Stomach smooth muscle (tissue), 2 donors: ENCODE results near the gene PDCD1.

Source experiments
- H3K27ac ChIP-seq: one replicate; pipeline ENCODE4 v1.7.0; 2013; ENCODE audit warnings: mild to moderate bottlenecking, low read length, inconsistent platforms
- H3K27me3 ChIP-seq, 2 donors: one replicate each; pipeline ENCODE4 v1.7.0; 2013; ENCODE audit warnings: low read length in 2 of 2; ENCODE audit not compliant: insufficient read depth in 2 of 2, control insufficient read depth in 1 of 2
- H3K36me3 ChIP-seq, 2 donors: one replicate each; pipeline ENCODE4 v1.7.0; 2013; ENCODE audit warnings: low read length in 2 of 2; ENCODE audit not compliant: control insufficient read depth in 2 of 2, insufficient read depth in 2 of 2
- H3K4me1 ChIP-seq: one replicate; pipeline ENCODE4 v1.7.0; 2013; ENCODE audit warnings: low read length; ENCODE audit not compliant: control insufficient read depth, insufficient read depth
- H3K4me3 ChIP-seq, 2 donors: one replicate each; pipeline ENCODE4 v1.7.0; 2013; ENCODE audit warnings: low read length in 2 of 2
- H3K9ac ChIP-seq, 2 donors: one replicate each; pipeline ENCODE4 v1.7.0; 2013; ENCODE audit warnings: low read length in 2 of 2, mild to moderate bottlenecking in 1 of 2
- H3K9me3 ChIP-seq, 2 donors: one replicate each; pipeline ENCODE4 v1.7.0; 2013; ENCODE audit warnings: low read length in 2 of 2; ENCODE audit not compliant: control insufficient read depth in 2 of 2
- donor health status: healthy.
- donor health status: Pancreatic carcinoma.

The PDCD1 gene

DNA sequence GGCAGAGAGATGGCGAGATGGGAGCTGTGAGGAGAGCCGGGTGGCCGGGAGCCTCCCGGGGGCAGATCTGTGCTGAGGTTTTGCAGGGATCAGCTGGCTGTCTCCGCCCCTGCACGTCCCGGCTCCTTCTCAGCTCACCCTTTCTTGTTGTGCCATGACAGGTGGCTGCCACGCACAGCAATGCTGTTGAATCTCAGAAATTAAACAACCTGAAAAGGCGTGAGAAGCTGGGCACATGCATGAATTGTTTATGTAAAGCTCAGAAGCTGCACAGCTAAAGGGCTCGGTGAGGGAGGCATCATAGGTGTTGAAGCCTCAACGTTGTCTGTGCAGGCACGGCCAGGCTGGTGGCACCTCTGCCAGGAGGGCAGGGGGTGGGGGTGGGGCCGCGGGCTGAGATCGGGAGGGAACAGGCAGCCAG lies 10.0 kb upstream of the PDCD1 start:
- H3K27ac ChIP-seq = no peak overlapping the region
- peaks cover 9% of the 10 kb centered on the region for H3K4me1 ChIP-seq
- no peak overlapping the region for H3K4me3 ChIP-seq
- no peak overlapping the region for H3K9ac ChIP-seq
- peaks cover 25 to 42% of the 10 kb centered on the region in 2 donors for H3K27me3 ChIP-seq
- no peaks in the 10 kb centered on the region for H3K36me3 ChIP-seq
- H3K9me3 ChIP-seq = no peaks in the 10 kb centered on the region

DNA sequence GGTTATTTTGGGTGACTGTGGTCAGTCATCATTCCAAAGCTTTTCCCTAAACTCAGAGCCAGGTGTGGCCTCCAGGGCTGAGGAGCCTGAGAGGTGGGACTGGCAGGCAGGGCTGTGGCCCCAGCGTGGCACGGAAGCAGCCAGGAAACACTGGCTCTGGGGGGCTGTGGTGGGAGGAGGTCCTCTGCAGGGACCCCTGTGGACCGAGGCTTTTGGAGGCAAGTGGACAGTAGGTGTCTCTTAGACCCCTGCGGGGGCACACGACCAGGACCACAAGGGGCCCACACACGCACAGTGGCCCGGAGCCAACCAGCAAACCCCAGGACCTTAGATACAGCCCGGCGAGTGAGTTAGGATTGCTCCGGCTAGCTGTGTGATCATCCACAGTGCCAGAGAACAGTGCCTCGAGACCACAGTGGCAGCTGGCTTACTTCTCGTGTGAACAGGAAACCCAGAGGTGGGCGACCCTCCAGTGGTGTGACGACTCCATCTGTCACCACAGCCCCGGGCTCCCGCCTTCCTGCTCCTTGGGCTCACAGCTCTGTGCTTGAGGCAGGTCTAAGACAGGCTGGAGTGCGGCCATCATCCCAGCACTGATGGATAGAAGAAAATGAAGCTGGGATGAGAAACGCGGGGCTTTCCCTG lies 9.2 kb upstream of the PDCD1 start:
- no peak overlapping the region for H3K9ac ChIP-seq
- H3K27ac ChIP-seq = no peak overlapping the region

DNA sequence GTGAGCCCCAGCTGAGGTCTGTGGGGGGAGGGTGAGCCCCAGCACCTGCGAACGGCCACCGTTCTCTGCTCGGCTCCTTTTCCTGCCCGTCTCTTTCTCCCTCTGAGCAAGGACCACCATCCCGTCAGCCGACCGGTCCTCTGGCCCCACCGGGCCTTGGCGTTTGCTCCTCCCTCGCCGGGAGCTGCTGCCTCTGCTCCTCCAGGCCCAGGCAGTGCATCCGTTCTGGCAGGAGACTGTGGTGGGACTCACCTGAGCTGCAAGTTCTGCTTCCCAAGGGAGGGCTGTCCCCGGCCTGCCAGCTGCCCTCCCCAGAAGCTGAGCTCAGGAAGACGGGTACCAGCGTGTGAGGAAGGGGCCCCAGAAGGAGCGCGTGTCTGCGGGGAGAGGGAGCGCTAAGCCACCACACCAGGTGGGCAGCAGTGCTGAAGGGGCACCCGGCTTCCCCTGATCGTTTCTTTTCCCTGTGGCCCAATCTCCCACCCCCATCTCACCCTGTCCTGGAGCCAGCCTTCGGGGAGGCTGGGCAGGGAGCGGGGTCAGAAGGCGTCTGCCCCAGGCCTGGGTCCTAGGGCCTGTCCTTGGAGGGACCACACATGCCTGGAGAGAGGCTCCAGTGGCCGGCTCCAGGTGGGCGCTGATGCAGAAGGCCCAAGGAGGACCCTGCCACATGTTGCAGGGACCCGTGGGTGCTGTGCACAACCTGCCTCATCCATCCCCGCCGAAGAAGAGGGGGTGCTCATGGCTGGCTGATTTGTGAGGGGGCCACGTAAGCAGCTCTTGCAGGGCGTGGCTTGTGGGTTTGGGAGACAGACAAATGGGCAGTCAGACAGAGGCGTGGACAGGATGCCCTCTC lies 8.3 kb upstream of the PDCD1 start:
- no peaks in the 10 kb centered on the region for H3K36me3 ChIP-seq
- H3K9me3 ChIP-seq = no peaks in the 10 kb centered on the region
- no peak overlapping the region for H3K27ac ChIP-seq
- H3K27me3 ChIP-seq = peaks cover 38 to 49% of the 10 kb centered on the region in 2 donors
- H3K4me1 ChIP-seq = peaks cover 13% of the 10 kb centered on the region
- no peak overlapping the region for H3K9ac ChIP-seq
- H3K4me3 ChIP-seq = no peak overlapping the region

More for the DNA sequence above, 9.2 kb upstream of the PDCD1 start:
- H3K9me3 ChIP-seq = no peaks in the 10 kb centered on the region
- peaks cover 33 to 48% of the 10 kb centered on the region in 2 donors for H3K27me3 ChIP-seq
- H3K4me3 ChIP-seq = no peak overlapping the region
- peaks cover 13% of the 10 kb centered on the region for H3K4me1 ChIP-seq
- H3K36me3 ChIP-seq = no peaks in the 10 kb centered on the region

DNA sequence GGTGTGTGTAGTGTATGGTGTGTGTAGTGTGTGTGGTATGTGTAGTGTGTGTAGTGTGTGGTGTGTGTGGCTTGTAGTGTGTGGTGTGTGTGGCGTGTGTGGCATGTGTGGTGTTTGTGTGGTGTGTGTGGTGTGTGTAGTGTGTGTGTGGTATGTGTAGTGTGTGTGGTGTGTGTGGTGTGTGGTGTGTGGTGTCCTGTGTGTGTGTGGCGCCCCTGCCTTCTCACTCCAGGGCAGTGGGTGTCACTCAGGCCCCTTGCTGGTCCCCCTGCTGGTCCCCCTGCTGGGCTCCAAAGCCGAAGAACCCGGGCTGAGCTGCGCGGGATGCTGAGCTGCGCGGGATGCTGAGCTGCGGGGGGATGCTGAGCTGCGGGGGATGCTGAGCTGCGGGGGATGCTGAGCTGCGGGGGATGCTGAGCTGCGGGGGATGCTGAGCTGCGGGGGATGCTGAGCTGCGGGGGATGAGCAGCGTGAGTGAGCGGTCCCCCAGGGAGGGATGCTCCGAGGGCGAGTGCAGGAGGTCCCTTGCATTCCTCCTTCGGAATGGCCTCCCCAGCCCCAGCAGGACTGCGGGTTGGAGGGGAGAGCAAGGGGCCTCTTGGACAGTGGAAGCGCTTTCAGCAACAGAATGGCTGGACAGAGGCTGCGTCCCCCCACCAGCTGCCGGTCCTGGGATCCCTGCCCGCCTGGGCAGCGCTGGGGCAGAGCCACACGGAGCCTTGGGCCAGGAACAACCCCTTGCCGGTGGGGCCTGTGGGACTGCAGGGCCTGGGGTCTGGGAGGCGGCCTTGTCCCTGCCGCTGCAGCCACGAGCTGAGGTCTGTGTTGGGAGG lies 7.5 kb upstream of the PDCD1 start:
- H3K27ac ChIP-seq = no peak overlapping the region
- peaks cover 13% of the 10 kb centered on the region for H3K4me1 ChIP-seq
- no peak overlapping the region for H3K4me3 ChIP-seq
- H3K9ac ChIP-seq = no peak overlapping the region
- H3K9me3 ChIP-seq = no peaks in the 10 kb centered on the region
- peaks cover 40 to 55% of the 10 kb centered on the region in 2 donors for H3K27me3 ChIP-seq
- H3K36me3 ChIP-seq = no peaks in the 10 kb centered on the region

DNA sequence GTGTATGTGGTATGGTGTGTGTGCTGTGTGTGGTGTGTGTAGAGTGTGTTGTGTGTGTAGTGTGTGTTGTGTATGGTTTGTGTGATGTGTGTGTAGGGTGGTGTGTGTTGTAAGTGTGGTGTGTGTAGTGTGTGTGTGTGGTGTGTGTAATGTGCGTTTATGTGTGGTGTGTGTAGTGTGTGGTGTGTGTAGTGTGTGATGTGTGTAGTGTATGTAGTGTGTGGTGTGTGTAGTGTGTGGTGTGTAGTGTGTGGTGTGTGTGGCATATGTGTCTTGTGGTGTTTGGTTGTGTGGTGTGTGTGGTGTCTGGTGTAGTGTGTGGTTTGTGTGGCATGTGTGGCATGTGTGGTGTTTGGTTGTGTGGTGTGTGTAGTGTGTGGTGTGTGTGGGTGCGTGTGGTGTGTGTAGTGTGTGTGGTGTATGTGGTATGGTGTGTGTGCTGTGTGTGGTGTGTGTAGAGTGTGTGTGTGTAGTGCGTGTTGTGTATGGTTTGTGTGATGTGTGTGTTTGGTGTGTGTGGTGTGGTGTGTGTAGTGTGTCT lies 6.8 kb upstream of the PDCD1 start:
- H3K4me3 ChIP-seq = no peak overlapping the region
- H3K4me1 ChIP-seq = peaks cover 16% of the 10 kb centered on the region
- no peaks in the 10 kb centered on the region for H3K36me3 ChIP-seq
- H3K9me3 ChIP-seq = no peaks in the 10 kb centered on the region
- no peak overlapping the region for H3K27ac ChIP-seq
- peaks cover 40 to 58% of the 10 kb centered on the region in 2 donors for H3K27me3 ChIP-seq
- no peak overlapping the region for H3K9ac ChIP-seq

DNA sequence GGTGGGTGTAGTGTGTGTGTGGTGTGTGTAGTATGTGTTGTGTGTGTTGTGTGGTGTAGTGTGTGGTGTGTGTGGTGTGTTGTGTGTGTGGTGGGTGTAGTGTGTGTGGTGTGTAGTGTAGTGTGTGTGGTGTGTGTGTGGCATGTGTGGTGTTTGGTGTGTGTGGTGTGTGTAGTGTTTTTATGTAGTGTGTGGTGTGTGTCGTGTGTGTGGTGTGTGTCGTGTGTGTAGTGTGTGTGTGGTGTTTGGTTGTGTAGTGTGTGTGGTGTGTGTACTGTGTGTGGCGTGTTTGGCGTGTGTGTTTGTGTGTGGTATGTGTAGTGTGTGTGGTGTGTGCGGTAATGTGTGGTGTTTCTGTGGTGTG lies 6.1 kb upstream of the PDCD1 start:
- Histone ChIP-seq H3K27me3 (peaks cover 40 to 61% of the 10 kb centered on the region in 2 donors), H3K36me3 (no peaks in the 10 kb centered on the region), H3K4me3 (no peak overlapping the region), H3K27ac (no peak overlapping the region), H3K4me1 (peaks cover 22% of the 10 kb centered on the region), H3K9me3 (no peaks in the 10 kb centered on the region), H3K9ac (no peak overlapping the region)

DNA sequence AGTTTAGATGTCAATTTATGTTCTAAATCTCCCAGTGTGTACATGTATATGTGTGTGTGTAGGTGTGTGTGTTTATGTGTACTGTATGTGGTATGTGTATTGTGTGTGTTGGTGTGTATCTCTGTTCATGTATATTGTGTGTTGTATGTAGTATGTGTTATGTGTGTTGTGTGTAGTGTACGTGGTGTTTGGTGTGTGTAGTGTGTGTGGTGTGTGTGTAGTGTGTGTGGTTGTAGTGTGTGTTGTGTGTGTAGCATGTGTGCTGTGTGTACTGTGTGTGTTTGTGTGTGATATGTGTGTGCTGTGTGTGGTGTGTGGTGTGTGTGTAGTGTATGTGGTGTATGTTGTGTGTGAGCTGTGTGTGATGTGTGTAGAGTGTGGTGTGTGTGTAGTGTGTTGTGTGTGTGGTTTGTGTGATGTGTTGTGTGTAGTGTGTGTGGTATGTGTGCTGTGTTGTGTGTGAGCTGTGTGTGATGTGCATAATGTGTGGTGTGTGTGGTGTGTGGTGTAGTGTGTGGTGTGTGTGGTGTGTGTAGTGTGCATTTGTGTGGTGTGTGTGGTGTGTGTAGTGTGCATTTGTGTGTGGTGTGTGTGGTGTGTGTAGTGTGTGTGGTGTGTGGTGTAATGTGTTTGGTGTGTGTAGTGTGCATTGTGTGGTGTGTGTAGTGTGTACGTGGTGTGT lies 5.6 kb upstream of the PDCD1 start:
- Histone ChIP-seq H3K9ac (no peak overlapping the region), H3K27me3 (peaks cover 39 to 63% of the 10 kb centered on the region in 2 donors), H3K4me1 (peaks cover 22% of the 10 kb centered on the region), H3K4me3 (no peak overlapping the region), H3K36me3 (no peaks in the 10 kb centered on the region), H3K9me3 (no peaks in the 10 kb centered on the region), H3K27ac (no peak overlapping the region)

DNA sequence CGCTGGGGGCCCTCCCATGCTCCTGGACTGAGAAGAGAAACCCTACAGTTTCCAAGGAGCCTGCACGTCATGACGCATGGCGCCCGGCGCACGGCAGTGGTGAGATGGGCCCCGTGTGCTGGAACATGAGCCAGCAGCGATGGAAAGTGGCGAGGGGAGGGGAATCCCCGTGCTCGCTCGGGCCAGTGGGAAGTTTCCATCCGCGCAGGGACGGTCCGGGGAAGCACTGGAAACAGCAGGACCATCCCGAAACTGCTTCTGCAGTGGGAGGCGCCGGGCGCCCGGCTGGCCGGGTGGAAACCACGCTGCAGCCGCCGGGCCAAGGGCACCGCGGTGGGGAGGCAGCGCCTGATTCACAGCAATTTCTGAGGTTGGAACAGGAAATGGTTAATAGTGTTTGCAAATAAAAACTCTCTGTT lies 4.9 kb upstream of the PDCD1 start:
- no peak overlapping the region for H3K4me3 ChIP-seq
- H3K27ac ChIP-seq = no peak overlapping the region
- no peak overlapping the region for H3K9ac ChIP-seq
- H3K36me3 ChIP-seq = no peaks in the 10 kb centered on the region
- H3K9me3 ChIP-seq = no peaks in the 10 kb centered on the region
- peaks cover 20% of the 10 kb centered on the region for H3K4me1 ChIP-seq
- H3K27me3 ChIP-seq = peaks cover 41 to 62% of the 10 kb centered on the region in 2 donors

DNA sequence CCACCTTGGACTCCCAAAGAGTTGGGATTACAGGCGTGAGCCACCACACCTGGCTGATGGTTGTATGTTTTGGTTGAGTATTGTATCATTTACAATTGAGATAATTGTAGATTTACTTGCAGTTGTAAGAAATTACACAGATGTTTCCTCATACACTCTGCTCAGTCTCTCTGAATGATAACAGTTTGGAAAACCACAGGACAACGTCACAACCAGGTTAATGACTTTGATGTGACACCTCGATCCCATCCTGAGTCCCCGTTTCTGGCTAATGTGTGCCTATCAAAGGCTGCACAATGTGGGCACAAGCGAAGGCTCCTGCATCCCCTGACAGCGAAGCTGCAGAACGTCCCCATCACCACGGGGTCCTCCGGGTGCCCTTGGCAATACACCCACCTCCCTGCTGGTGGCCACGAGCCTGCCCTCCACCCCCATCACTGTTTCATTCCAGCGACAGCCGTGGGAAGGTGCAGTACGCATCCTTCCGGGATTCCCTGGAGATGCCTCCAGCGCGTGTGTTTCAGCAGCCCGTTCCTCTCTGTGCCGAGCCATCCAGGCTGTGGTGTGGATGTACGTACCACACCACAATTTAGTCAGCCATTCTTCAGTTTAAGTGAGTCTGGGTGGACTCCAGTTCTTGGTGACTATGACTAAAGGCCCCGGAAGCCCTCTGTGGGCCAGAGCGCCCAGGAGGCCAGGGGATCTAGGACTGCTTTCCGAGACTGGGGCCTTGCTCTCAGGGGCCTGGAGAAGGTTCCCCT lies 4.3 kb upstream of the PDCD1 start:
- no peaks in the 10 kb centered on the region for H3K36me3 ChIP-seq
- H3K9ac ChIP-seq = no peak overlapping the region
- H3K9me3 ChIP-seq = no peaks in the 10 kb centered on the region
- H3K27ac ChIP-seq = no peak overlapping the region
- H3K4me1 ChIP-seq = peaks cover 16% of the 10 kb centered on the region
- H3K4me3 ChIP-seq = no peak overlapping the region
- peaks cover 38 to 59% of the 10 kb centered on the region in 2 donors for H3K27me3 ChIP-seq
